Endometrial microvascular endothelial cells (primary cell): Measurements from ENCODE around the gene SLC25A46. TPM values are rescaled to one million over a fixed set of nuclear protein-coding genes. Genes with fewer than 3 reads are reported as not detected.
"Not testable (repeated sequence)": the region's sequence is repeated elsewhere in the genome, so short reads cannot be mapped to it uniquely, and the experiment has no call there.

ENCODE experiments used
- in situ Hi-C: cut with HindIII; loops from 2 replicates; pipeline ENCODE4 v1.10.0; 2017; ENCODE audit warnings: low sequenced_read_pairs, low pct_unique_long_range_greater_than_20kb; ENCODE audit errors: inconsistent ontology term
- total RNA-seq: library from RNA; depleted of rRNA; stranded (reverse); fragments of >200 nt; gene quantifications from one replicate; pipeline ENCODE4 v1.2.3, GENCODE V29; 2015; ENCODE audit errors: inconsistent ontology term

The SLC25A46 gene
- total RNA-seq: 58.9 TPM

DNA sequence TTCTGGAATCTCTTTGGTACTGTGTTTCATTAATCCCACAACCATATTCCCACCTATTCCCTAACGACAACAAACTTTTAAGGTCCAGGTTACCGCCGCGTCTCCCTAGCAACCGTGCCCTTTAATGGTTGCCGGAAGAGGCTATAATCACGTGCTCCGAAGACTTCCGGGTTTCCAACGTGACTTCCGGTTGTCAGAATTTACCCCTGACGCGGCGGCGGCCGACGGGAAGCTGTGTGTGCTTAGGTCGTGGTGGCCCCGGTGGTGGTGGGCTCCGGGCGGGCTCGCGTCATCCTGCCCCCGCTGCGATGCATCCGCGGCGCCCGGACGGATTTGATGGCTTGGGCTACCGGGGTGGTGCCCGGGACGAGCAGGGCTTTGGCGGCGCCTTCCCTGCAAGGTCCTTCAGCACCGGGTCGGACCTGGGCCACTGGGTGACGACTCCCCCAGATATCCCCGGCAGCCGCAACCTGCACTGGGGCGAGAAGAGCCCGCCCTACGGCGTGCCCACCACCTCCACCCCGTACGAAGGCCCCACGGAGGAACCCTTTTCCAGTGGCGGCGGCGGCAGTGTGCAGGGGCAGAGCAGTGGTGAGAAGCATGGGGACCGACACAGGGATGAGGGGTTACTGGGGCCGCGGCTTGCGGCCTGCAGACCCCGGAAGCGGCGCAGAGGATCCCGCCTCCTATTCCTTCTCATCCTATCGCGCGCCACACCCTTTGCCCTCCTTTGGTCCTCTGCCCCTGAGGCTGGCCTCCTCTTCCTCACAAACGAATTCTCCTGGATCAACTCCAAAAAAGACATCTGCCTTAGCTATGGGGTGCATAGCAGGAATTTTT lies at the start of gene SLC25A46:
SLC25A46 (plus strand) TSS at position 196 of the 840 bp plus-strand sequence; CDS start at position 309, 113 bp downstream.
- in situ Hi-C loops: no loop called here

- in situ Hi-C loops: not testable (repeated sequence)
Measured at GRCh38 chr5:110690587-110690986, 48.2 kb upstream of the SLC25A46 start.

DNA sequence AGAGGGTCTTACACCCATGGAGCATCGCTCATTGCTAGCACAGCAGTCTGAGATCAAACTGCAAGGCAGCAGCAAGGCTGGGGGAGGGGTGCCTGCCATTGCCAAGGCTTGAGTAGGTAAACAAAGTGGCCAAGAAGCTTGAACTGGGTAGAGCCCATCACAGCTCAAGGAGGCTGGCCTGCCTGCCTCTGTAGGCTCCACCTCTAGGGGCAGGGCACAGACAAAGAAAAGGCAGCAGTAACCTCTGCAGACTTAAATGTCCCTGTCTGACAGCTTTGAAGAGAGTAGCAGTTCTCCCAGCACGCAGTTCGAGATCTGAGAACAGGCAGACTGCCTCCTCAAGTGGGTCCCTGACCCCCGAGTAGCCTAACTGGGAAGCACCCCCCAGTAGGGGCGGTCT lies 46.1 kb upstream of the SLC25A46 start:
- in situ Hi-C loops: not testable (repeated sequence)

DNA sequence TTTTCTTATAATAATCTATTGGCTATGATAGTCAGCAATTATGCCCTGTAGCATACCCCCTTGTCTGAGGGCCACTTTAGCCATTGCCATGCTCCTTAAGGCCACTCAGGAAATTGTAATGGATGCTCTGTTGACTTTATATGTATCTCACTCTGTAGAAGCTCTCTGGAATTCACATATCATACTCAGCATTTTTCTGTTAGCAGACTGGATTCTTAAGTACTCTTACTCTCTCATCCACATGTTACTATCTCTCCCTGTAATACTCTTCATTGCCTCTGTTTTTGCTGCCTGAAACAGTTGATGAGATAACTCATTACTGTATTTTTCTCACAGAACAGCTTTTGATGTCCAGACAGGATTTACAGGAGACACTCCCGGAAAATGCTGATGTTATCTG lies 36.5 kb upstream of the SLC25A46 start:
- in situ Hi-C loops: no loop called here

GRCh38 chr5:110702704-110703103 lies 36.1 kb upstream of the SLC25A46 start:
- in situ Hi-C loops: no loop called here

DNA sequence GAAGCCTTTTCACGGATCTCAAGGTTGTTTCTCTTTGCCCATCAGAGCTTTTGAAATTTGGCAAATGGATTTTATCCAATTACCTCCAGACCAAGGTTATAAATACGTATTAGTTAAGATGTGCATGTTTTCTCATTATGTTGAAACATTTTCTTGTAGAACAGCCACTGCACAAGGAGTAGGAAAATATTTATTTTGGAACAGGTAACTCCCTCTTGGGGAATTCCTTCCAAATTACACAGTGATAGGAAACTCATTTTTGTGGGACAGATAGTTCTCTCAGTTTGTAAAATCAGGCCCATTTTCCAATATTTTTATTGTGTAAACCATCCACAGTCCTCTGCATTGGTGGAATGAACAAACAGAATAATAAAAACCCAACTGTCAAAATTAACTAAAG lies 35.3 kb upstream of the SLC25A46 start:
- in situ Hi-C loops: no loop called here

GRCh38 chr5:110705349-110705748 lies 33.5 kb upstream of the SLC25A46 start:
- in situ Hi-C loops: no loop called here

GRCh38 chr5:110707260-110707844 lies 31.5 kb upstream of the SLC25A46 start:
- in situ Hi-C loops: no loop called here

DNA sequence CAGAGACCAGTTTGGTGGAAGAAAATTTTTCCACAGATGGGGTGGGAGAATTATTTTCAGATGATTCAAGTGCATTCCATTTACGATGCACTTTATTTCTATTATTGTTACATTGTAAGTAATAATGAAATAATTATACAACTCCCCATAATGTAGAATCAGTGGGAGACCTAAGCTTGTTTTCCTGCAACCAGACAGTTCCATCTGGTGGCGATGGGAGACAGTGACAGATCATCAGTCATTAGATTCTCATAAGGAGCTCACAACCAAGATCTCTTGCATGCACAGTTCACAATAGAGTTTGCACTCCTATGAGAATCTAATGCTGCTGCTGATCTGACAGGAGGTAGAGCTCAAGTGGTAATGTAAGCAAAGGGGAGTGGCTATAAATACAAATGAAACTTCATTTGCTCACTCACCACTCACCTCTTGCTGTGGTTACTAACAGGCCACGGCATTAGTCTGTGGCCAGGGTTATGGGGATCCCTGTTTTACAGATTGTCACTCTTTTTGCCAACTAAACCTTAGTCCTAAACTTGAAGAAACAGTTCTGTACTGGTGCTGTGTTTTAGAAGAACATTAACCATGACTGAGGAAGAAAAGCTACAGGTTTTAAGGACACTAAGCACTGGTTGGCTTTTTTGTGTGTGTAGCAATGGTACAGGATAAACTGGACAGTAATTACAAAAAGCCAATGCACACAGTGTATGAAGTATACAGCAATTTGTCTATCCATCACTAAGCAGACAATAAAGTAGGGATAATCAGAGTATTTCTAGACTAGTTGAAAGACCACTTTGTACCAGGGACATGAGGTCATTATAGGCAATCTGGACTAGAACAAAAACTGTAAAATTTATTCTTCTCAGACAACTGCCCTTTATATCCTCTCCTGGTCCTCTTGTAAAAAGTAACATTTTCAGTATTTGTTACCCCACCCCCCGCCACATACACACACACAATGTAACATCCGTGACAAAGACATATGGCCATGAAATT lies 22.3 kb upstream of the SLC25A46 start:
- in situ Hi-C loops: no loop called here

- in situ Hi-C loops: no loop called here
Measured at GRCh38 chr5:110718311-110718710, 20.5 kb upstream of the SLC25A46 start.

DNA sequence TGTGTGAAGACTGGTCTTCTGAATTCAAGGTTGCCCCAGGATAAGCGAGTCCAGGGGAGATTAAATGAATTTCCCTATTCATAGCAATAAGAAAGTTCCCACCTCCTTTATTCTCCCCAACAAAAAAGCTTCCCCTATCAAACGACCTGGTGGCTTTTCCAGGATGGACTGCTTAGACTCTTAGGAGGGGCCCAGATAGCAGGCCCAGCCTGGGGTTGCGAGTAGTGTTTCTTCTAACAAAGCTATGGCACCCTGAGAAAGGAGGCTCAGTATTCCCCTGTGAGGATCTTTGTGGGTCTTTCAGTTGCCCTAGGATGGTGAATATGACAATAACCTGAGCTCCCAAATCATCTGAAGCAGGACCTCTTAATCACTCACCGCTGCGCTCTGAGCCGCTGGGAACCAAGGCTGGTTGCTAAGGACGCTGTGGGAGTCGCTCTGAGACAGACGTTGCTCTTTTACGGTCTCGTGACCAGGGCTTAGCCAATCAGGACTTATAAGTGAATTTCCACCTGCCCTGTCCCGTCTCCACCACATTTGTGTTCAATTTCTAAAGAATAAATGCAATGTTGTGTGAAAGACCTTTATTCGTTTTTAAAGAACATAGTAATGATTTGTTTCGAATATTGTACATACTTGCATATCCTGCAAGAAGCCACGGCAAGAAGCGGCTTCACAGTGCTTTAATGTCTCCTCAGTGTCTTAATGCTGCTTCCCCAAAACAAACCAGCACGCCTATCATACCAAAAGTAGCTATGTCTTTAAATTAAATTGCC lies 12.4 kb upstream of the SLC25A46 start, which contains the start of gene TMEM232:
TMEM232 (minus strand) TSS at position 423 of the 776 bp plus-strand sequence. CDS start 59,319 bp downstream, outside the sequence.
- in situ Hi-C loops: no loop called here

GRCh38 chr5:110727025-110727314 lies 11.8 kb upstream of the SLC25A46 start:
- in situ Hi-C loops: no loop called here

DNA sequence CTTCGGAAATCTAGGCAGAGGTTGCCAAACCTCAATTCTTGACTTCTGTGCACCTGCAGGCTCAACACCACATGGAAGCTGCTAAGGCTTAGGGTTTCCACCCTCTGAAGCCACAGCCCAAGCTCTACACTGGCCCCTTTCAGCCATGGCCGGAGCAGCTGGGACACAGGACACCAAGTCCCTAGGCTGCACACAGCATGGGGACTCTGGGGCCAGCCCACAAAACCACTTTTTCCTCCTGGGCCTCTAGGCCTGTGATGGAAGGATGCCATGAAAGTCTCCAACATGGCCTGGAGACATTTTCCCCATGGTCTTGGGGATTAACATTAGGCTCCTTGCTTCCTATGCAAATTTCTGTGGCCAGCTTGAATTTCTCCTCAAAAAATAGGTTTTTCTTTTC lies 7.3 kb upstream of the SLC25A46 start:
- in situ Hi-C loops: not testable (repeated sequence)

DNA sequence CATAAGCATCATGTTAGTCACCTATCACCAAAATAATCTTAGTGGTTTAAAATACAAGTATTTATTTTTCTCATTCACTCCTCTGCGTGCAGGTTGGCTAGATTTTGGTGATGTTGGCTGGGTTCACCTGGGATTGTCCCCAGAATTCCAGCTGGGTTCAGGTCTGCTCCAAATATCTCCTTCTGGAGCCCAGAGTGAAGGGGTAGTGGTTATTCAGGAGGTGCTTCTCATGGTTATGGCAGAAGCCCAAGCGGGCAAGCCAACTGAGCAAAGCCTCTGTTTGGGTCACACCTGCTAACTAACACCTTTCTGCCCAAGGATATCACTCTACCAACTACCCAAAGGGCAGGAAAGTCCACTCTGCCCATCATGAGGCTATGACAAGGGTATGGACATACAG lies 4.7 kb upstream of the SLC25A46 start:
- in situ Hi-C loops: no loop called here

DNA sequence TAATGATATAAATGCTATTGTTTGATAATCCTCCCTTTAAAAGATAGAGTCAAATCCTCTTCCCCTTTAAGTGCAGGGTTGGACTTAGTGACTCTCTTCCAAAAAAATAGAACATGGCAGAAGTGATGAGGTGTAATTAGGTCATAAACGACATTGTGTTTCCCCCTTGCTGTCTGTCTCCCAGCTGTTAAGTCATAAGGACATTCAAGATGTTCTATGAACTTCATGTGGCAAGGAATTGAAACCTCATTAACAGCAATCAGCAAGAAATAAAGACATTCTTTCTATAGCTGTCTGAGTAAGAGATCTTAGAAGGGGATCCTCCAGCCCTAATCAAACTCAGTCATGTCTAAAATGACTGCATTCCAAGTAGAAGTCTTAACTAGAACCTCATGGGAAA lies 3.3 kb upstream of the SLC25A46 start:
- in situ Hi-C loops: no loop called here

DNA sequence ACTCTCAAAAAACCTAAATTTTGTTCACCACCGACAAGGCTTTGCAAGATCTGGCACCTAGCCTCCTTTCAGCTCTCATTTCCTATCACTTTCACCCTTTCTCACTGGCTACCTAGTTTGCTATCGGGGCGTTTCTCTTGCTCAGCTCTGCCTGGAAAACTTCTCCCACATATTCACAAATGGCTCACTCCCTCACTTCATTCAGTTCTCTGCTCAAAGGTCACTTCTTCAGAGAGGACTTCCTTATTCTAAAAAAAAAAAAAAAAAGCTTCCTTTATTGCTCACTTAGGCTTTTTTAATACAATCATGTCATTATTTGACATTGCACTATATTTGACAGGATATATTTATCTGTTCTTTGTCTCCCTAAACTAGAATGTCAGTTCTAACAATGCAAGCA lies 2.1 kb upstream of the SLC25A46 start:
- in situ Hi-C loops: no loop called here

- in situ Hi-C loops: no loop called here
Measured at GRCh38 chr5:110738503-110738811, 350 bp upstream of the SLC25A46 start.

DNA sequence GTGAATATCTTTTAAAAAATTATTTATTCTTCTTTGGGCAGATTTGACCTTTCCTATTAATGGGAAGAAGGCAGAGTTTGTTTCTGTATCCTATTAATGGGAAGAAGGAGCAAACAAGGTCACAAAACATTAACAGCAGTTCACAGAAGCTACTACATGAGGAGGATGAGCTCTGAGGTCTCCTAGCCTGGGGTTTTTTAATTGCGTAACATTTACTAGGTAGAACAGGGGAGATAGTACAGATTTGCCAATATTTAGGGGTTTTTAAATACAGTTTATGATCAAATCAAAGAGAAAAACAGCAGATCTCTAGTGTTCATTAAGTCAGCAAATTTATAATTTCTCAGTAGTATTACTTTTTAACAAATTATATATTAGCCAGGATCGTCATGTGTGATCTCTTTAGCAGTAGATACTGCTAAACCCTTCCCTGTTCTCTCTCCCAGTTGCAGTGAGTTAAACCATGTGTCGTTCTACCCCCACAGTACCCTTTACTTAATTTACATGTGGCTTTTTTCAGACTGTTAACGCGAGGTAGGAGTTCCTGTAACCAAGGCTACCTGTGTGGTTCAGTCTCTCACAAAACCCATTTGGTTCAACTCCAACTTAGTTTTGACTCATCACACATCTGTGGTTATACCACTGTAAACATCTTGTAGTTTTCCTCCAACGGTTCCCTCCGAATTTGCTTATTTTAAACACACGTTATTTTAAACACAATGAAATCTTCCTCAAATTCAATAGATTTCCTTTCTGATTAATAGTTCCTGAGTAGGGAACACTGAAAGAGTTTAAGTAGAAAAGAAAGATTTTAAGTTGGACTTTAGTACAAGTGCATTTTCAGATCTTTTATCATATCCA lies 13.3 kb downstream of the SLC25A46 start:
- in situ Hi-C loops: no loop called here
